HepG2 (cell line): ENCODE measurements around the gene ZC3H15. TPM values are rescaled to one million over a fixed set of nuclear protein-coding genes. Genes with fewer than 3 reads are reported as not detected.

Experiments used
- ARID5B ChIP-seq: IDR thresholded peaks from 2 replicates; pipeline ENCODE4 v1.4.0; 2020; ENCODE audit warnings: mild to moderate bottlenecking, missing genetic modification reagents
- GATAD2A ChIP-seq: IDR thresholded peaks from 2 replicates; pipeline ENCODE4 v1.6.1; 2016
- HMGA1 ChIP-seq: sonication (generic); formaldehyde crosslinking; conservative IDR thresholded peaks from 2 replicates; pipeline ENCODE4 v1.4.0; 2020; ENCODE audit warnings: missing genetic modification reagents
- IRF2 ChIP-seq: IDR thresholded peaks from 2 replicates; pipeline ENCODE4 v1.6.1; 2018; ENCODE audit warnings: missing genetic modification reagents, missing compliant biosample characterization
- TFDP2 ChIP-seq: sonication (generic); formaldehyde crosslinking; IDR thresholded peaks from 2 replicates; pipeline ENCODE4 v1.4.0; 2020; ENCODE audit warnings: missing genetic modification reagents
- ZNF138 ChIP-seq: sonication (generic); formaldehyde crosslinking; IDR thresholded peaks from 2 replicates; pipeline ENCODE4 v1.5.0; 2020; ENCODE audit warnings: mild to moderate bottlenecking, low read depth, missing genetic modification reagents
- ZNF253 ChIP-seq: sonication (generic); formaldehyde crosslinking; IDR thresholded peaks from 2 replicates; pipeline ENCODE4 v1.8.0; 2022; ENCODE audit warnings: mild to moderate bottlenecking, missing genetic modification reagents, borderline replicate concordance
- ZNF430 ChIP-seq: sonication (generic); formaldehyde crosslinking; IDR thresholded peaks from 2 replicates; pipeline ENCODE4 v1.9.0; 2021; ENCODE audit warnings: mild to moderate bottlenecking, missing genetic modification reagents
- ZNF543 ChIP-seq: sonication (generic); formaldehyde crosslinking; IDR thresholded peaks from 2 replicates; pipeline ENCODE4 v1.4.0; 2020; ENCODE audit warnings: mild to moderate bottlenecking, missing genetic modification reagents
- ZNF598 ChIP-seq: sonication (generic); formaldehyde crosslinking; IDR thresholded peaks from 2 replicates; pipeline ENCODE4 v1.5.1; 2020; ENCODE audit warnings: mild to moderate bottlenecking, missing genetic modification reagents, borderline replicate concordance
- ZNF678 ChIP-seq: sonication (generic); formaldehyde crosslinking; IDR thresholded peaks from 2 replicates; pipeline ENCODE4 v1.4.0; 2020; ENCODE audit warnings: mild to moderate bottlenecking, missing genetic modification reagents
- polyA plus RNA-seq, 8 experiments: library from polyadenylated mRNA; depleted of rRNA in 3 of 8; stranded (reverse) in 7 of 8; unstranded in 1 of 8; fragments of >200 nt; fragmentation: Illumina TruSeq in 4 of 8; extraction: Trizol in 4 of 8; gene quantifications; 2 replicates each; pipeline versions ENCODE4 v1.2.1 to v1.2.3, GENCODE V29; 2011 to 2016; ENCODE audit warnings: low read depth in 4 of 8, missing spikeins in 1 of 8, mixed read lengths in 1 of 8; ENCODE audit not compliant: insufficient read depth in 1 of 8
- total RNA-seq, 5 experiments: library from RNA; depleted of rRNA; stranded (reverse); fragments of >200 nt; fragmentation: Illumina TruSeq; extraction: Trizol; gene quantifications; 2 replicates each; pipeline ENCODE4 v1.2.3, GENCODE V29; 2016; ENCODE audit warnings: low read depth in 1 of 5

The ZC3H15 gene
- total and polyA plus RNA-seq, 2 of the 13 experiments (the other 11 are each of a cell fraction or from before 2014, with no cell fraction given), result 84.6 to 168 TPM

- TF ChIP-seq ARID5B (CRISPR knock-in tag), result peak; percentile 84; the same call in 1 of the 2 replicates
- no peak for TF ChIP-seq ZNF678 (CRISPR knock-in tag)
- TF ChIP-seq GATAD2A (CRISPR knock-in tag), result 0 out of 2 replicates have a peak, but pooled peaks have one; percentile 33
- no peak for TF ChIP-seq TFDP2 (CRISPR knock-in tag)
- no peak for TF ChIP-seq ZNF430 (CRISPR knock-in tag)
- TF ChIP-seq ZNF138 (CRISPR knock-in tag), result no peak
- TF ChIP-seq ZNF253 (CRISPR knock-in tag), result no peak
- TF ChIP-seq ZNF598, result no peak
- TF ChIP-seq ZNF543 (CRISPR knock-in tag), result no peak
- no peak for TF ChIP-seq IRF2
- TF ChIP-seq HMGA1 (CRISPR knock-in tag), result no peak
Measured at GRCh38 chr2:186544255-186544675, 58.2 kb downstream of the ZC3H15 start (continued).
